GM12875 (cell line): ENCODE data around the gene ZCCHC24.

Source experiments
- H3K4me3 ChIP-seq: one replicate; pipeline ENCODE4 v1.5.1; 2011; ENCODE audit warnings: low read depth, low read length, control low read depth
- CTCF ChIP-seq: IDR thresholded peaks from 2 replicates; pipeline ENCODE4 v1.5.1; 2011; ENCODE audit warnings: low read depth, mild to moderate bottlenecking, control low read depth, inconsistent platforms, low read length, moderate library complexity, borderline replicate concordance; ENCODE audit not compliant: insufficient read depth

Gene ZCCHC24

GRCh38 chr10:79434821-79435251 lies 10.6 kb downstream of the ZCCHC24 start:
- H3K4me3 ChIP-seq: no peak overlapping the region
- TF ChIP-seq CTCF: no peak

- no peak overlapping the region for H3K4me3 ChIP-seq
- no peak for TF ChIP-seq CTCF
These were observed 11.2 kb downstream of the ZCCHC24 start for GRCh38 chr10:79434223-79434687.

GRCh38 chr10:79433324-79434222 lies 11.9 kb downstream of the ZCCHC24 start:
- TF ChIP-seq CTCF: no peak
- no peak overlapping the region for H3K4me3 ChIP-seq

GRCh38 chr10:79431891-79432831 lies 13.3 kb downstream of the ZCCHC24 start:
- no peak for TF ChIP-seq CTCF
- no peak overlapping the region for H3K4me3 ChIP-seq

- no peak overlapping the region for H3K4me3 ChIP-seq
- TF ChIP-seq CTCF: no peak
These were observed 14.0 kb downstream of the ZCCHC24 start for GRCh38 chr10:79431428-79431827.

GRCh38 chr10:79430936-79431335 lies 14.5 kb downstream of the ZCCHC24 start:
- TF ChIP-seq CTCF: no peak
- H3K4me3 ChIP-seq: no peak overlapping the region
